ENCODE measurements around the gene ZNF669.

GRCh38 chr1:247084771-247085170, 19.4 kb downstream of the ZNF669 start:
- TF ChIP-seq CTCF (IDR thresholded peaks at IDR 0.05; ENCODE audit: low read depth, low read length), result no peak
- TF ChIP-seq POLR2A (IDR thresholded peaks at IDR 0.05; ENCODE audit: extremely low read depth, insufficient read length), result no peak
- no peak for TF ChIP-seq MAX (IDR thresholded peaks at IDR 0.05; ENCODE audit: low read depth, low read length)
